ENCODE results near the gene RASSF4.

GRCh38 chr10:44922021-44922420, 37.6 kb upstream of the RASSF4 start:
- no peak for TF ChIP-seq CTCF (IDR thresholded peaks at IDR 0.05; ENCODE audit: low read depth, low read length)
- no peak for TF ChIP-seq EZH2phosphoT487 (IDR thresholded peaks at IDR 0.05; ENCODE audit: low read depth)

All from OCI-LY3 (cell line).